GM12878 (cell line): ENCODE data around the gene KRT73. TPM values are rescaled to one million over a fixed set of nuclear protein-coding genes. Genes with fewer than 3 reads are reported as not detected.

Experiments
- ATAC-seq: fragments of 200-7000 bp; cut with Tn5 transposase; 3 replicates; pipeline ENCODE4 v1.9.1; 2020; ENCODE audit warnings: mild to moderate bottlenecking, moderate library complexity
- BruUV-seq: library from RNA; stranded (reverse); fragments of 400-500 nt; replicated peaks from 2 replicates; lab custom pipeline; 2021; lab: Mats Ljungman, UMichigan
- CTCF ChIA-PET: fragments of 300-600 bp; sonication (Branson Sonifier 250); formaldehyde crosslinking; extraction: SDS; loops from one replicate; lab custom pipeline; 2021; ENCODE audit warnings: inconsistent platforms; lab: Yijun Ruan, JAX
- POLR2A ChIA-PET: fragments of 350-600 bp; formaldehyde crosslinking; extraction: SDS; loops from one replicate; lab custom pipeline; 2021; ENCODE audit warnings: inconsistent platforms; lab: Charles Lee
- RAD21 ChIA-PET: fragments of 300-600 bp; sonication (Branson Sonifier 250); formaldehyde crosslinking; loops from one replicate; lab custom pipeline; 2023; ENCODE audit warnings: antibody characterized with exemption; ENCODE audit not compliant: unreplicated experiment; lab: Charles Lee
- SMC1A ChIA-PET: fragments of 300-600 bp; sonication (Branson Sonifier 250); formaldehyde crosslinking; loops from one replicate; lab custom pipeline; 2023; ENCODE audit not compliant: unreplicated experiment, uncharacterized antibody; lab: Charles Lee
- DNase-seq: peaks from one replicate; pipeline ENCODE4 v3.0.0-alpha.2; 2011; ENCODE audit warnings: low read depth, low spot score
- FAIRE-seq: peaks from 3 replicates; lab custom pipeline; 2011; peaks lifted over from hg19 to GRCh38; lab: Jason Lieb, UNC
- H2AFZ ChIP-seq: 2 replicates; pipeline ENCODE4 v1.6.0; 2011; ENCODE audit warnings: low read depth, low read length, control low read depth; ENCODE audit not compliant: control insufficient read depth
- H3K27ac ChIP-seq: 2 replicates; pipeline ENCODE4 v1.5.1; 2011; ENCODE audit warnings: control low read depth; ENCODE audit not compliant: control insufficient read depth, insufficient read depth
- H3K27me3 ChIP-seq, 2 experiments: replicated peaks in 1 of 2; 2 replicates each; pipeline versions ENCODE4 v1.6.0 to v1.6.1; 2011; ENCODE audit warnings: low read length in 1 of 2; ENCODE audit not compliant: control insufficient read depth in 2 of 2, insufficient read depth in 2 of 2
- H3K36me3 ChIP-seq, 2 experiments: 2 replicates each; pipeline ENCODE4 v1.5.1; 2011; ENCODE audit warnings: low read length in 1 of 2; ENCODE audit not compliant: control insufficient read depth in 2 of 2, insufficient read depth in 2 of 2
- H3K4me1 ChIP-seq: 2 replicates; pipeline ENCODE4 v1.6.1; 2011; ENCODE audit warnings: mild to moderate bottlenecking, low read length, moderate library complexity, mixed read lengths; ENCODE audit not compliant: control insufficient read depth, insufficient read depth
- H3K4me2 ChIP-seq: 2 replicates; pipeline ENCODE4 v1.6.0; 2011; ENCODE audit warnings: control low read depth; ENCODE audit not compliant: control insufficient read depth, insufficient read depth
- H3K4me3 ChIP-seq: fragments of 200-600 bp; sonication (generic); 2 replicates; pipeline ENCODE4 v1.5.1; 2016
- H3K79me2 ChIP-seq: 2 replicates; pipeline ENCODE4 v1.6.0; 2011; ENCODE audit warnings: low read length; ENCODE audit not compliant: control insufficient read depth, insufficient read depth
- H3K9ac ChIP-seq: 2 replicates; pipeline ENCODE4 v1.8.0; 2011; ENCODE audit warnings: low read length, control low read depth, mixed read lengths; ENCODE audit not compliant: control insufficient read depth, insufficient read depth
- H3K9me3 ChIP-seq: replicated peaks from 3 replicates; pipeline ENCODE4 v1.5.1; 2011; ENCODE audit warnings: mild to moderate bottlenecking, low read length; ENCODE audit not compliant: control insufficient read depth, insufficient read depth
- H4K20me1 ChIP-seq: 2 replicates; pipeline ENCODE4 v1.6.0; 2011; ENCODE audit not compliant: control insufficient read depth, insufficient read depth
- ASH2L ChIP-seq: fragments of 300-600, 200-600 bp; sonication (generic); IDR thresholded peaks from 2 replicates; pipeline ENCODE4 v1.6.1; 2017; ENCODE audit warnings: low read depth, mild to moderate bottlenecking, borderline replicate concordance
- IKZF2 ChIP-seq, 2 experiments: fragments of 450-650 bp; IDR thresholded peaks; 2 replicates each; pipeline ENCODE4 v1.6.1; 2017; ENCODE audit warnings: mild to moderate bottlenecking in 2 of 2, moderate library complexity in 2 of 2
- POLR2A ChIP-seq: IDR thresholded peaks from 2 replicates; pipeline ENCODE4 v1.6.1; 2011; ENCODE audit warnings: low read depth, mild to moderate bottlenecking, low read length
- SMARCA5 ChIP-seq: fragments of 450-650 bp; IDR thresholded peaks from 2 replicates; pipeline ENCODE4 v1.6.1; 2017; ENCODE audit warnings: mild to moderate bottlenecking
- WGBS: methylation state at CpG from one replicate; pipeline ENCODE4 v1.1.6; 2016; ENCODE audit warnings: low lambda C conversion rate; ENCODE audit not compliant: insufficient replicate concordance, insufficient coverage; ENCODE audit errors: missing lambda C conversion rate; 5-methylcytosine and 5-hydroxymethylcytosine counted together
- in situ Hi-C: fragments of 300-500 bp; cut with MboI; formaldehyde crosslinking; loops from 9 replicates; pipeline ENCODE4 v1.14.3; 2018; ENCODE audit warnings: mixed read lengths
- intact Hi-C: fragments of 100-400 bp; cut with micrococcal nuclease; formaldehyde crosslinking; loops from one replicate; pipeline ENCODE4 v1.14.2; 2022; ENCODE audit not compliant: unreplicated experiment
- polyA plus RNA-seq, 11 experiments: library from polyadenylated mRNA; depleted of rRNA in 4 of 11; unstranded in 6 of 11; stranded (reverse) in 5 of 11; fragments of >200 nt; fragmentation: Nextera tagmentation in 4 of 11; fragmentation: Illumina TruSeq in 1 of 11; extraction: Ambion mirVana in 4 of 11; extraction: Trizol in 1 of 11; gene quantifications; 1 replicate in 1 of 11; 2 replicates in 10 of 11; pipeline versions ENCODE4 v1.2.1 to v1.2.3, GENCODE V29; 2011 to 2016; ENCODE audit warnings: inconsistent platforms in 2 of 11, missing spikeins in 2 of 11, low read depth in 1 of 11
- total RNA-seq, 4 experiments: library from RNA; depleted of rRNA in 3 of 4; stranded (reverse); fragments of >200 nt in 3 of 4; fragmentation: Illumina TruSeq in 1 of 4; extraction: Trizol in 1 of 4; gene quantifications; 2 replicates each; pipeline versions ENCODE4 v1.2.1 to v1.2.3, GENCODE V29; 2013 to 2021

The KRT73 gene
- total and polyA plus RNA-seq, 10 of the 15 experiments (the other 5 are each of a cell fraction or from before 2014, with no cell fraction given): not detected

DNA sequence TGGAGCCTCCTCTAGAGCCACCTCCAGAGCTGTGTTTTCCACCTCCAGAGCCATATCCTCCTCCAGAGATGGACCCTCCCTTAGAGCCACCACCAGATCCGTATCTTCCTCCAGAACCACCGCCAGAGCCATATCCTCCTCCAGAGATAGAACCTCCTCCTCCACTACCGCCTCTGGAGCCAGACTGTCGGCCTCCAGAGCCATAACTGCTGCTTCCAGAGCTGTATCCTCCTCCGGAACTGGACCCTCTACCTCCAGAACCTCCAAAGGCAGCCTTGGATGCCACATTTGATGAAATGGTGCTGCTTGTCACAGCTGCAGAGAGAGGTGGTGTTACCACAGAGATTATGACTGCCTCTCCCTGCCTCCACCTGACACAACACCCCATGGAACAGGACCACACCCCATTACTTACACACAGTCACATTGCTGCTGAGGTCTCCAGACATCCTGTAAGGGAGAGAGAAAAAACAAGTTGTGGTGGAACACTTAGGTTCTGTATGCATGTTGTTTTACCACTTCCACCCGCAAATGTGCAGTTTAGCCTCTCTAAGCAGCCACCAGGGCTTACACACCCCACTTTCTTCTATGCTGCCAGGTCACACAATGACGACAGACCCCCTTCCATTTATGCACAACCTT is 26.9 kb upstream of the KRT73 start:
- no TSS peak for BruUV-seq
- TF ChIP-seq ASH2L: no peak
- FAIRE-seq (no peak), ATAC-seq (no peak), DNase-seq (no peak)
- ChIA-PET POLR2A (no interaction called here), CTCF (interaction anchor here (0.6 kb wide), 1 partner anchor 320 kb away, joined by 3 read pairs; no protein-coding TSS in a partner anchor), SMC1A (no interaction called here), RAD21 (no interaction called here)
- H3K4me1 ChIP-seq: no peaks in the 10 kb centered on the region
- no peak overlapping the region for H3K4me2 ChIP-seq
- intact Hi-C loops (no loop called here), in situ Hi-C loops (no loop called here)
- H3K9ac ChIP-seq: no peak overlapping the region
- WGBS: 0% methylated on average over 7 of the region's 7 CpGs
- H3K79me2 ChIP-seq: no peaks in the 10 kb centered on the region
- no peak overlapping the region for H3K4me3 ChIP-seq
- no peaks in the 10 kb centered on the region for H3K9me3 ChIP-seq
- no peaks in the 10 kb centered on the region for H3K36me3 ChIP-seq
- H2AFZ ChIP-seq: no peak overlapping the region
- H3K27me3 ChIP-seq: peaks cover 2 to 3% of the 10 kb centered on the region in 2 experiments; a peak in 2 of 4 replicates
- H3K27ac ChIP-seq: no peak overlapping the region
- H4K20me1 ChIP-seq: no peaks in the 10 kb centered on the region; the same call in 1 of the 2 replicates

DNA sequence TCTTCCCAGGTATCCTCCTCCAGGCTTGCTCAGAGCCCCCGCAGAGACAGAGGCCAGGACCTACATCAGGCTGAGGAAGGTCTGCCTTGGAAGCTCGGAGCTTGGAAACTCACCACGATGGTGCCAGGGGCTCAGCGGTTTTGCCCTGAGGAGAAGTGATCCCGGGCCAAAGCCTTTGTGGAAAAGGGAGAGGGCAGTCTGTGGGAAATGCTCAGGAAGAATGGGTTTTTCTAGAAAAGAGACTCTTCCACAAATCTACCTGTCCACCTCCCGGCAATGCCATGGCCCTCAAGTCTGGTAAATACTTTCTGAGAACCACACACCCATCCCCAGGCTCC is 25.7 kb upstream of the KRT73 start:
- Histone ChIP-seq H3K27ac (no peak overlapping the region), H3K36me3 (no peaks in the 10 kb centered on the region), H3K9me3 (no peaks in the 10 kb centered on the region), H3K9ac (no peak overlapping the region), H4K20me1 (no peaks in the 10 kb centered on the region), H3K4me1 (no peaks in the 10 kb centered on the region), H3K27me3 (peaks cover 3 to 6% of the 10 kb centered on the region in 2 experiments; a peak in 3 of 4 replicates), H3K4me3 (no peak overlapping the region), H2AFZ (no peak overlapping the region), H3K4me2 (no peak overlapping the region), H3K79me2 (no peaks in the 10 kb centered on the region)
- TF ChIP-seq POLR2A: no peak
- TF ChIP-seq SMARCA5: no peak
- TF ChIP-seq IKZF2 (IDR thresholded peaks at IDR 0.05): no peak
- ChIA-PET CTCF (no interaction called here), RAD21 (no interaction called here), SMC1A (no interaction called here), POLR2A (no interaction called here)
- in situ Hi-C loops: no loop called here
- BruUV-seq: no TSS peak
- ATAC-seq (no peak), DNase-seq (no peak), FAIRE-seq (no peak)
- WGBS: 14% methylated on average over 6 of the region's 6 CpGs
- intact Hi-C loops: no loop called here
